ENCODE data around the gene MAP3K3.

MAP3K3 gene

GRCh38 chr17:63629627-63630026 is 7.4 kb downstream of the MAP3K3 start:
- peaks cover 14% of the 10 kb centered on the region for H3K36me3 ChIP-seq (ENCODE audit: insufficient read depth, low read length)
- H3K27me3 ChIP-seq (ENCODE audit: insufficient read depth, low read length) = no peaks in the 10 kb centered on the region
- H3K9me3 ChIP-seq (ENCODE audit: low read length) = no peaks in the 10 kb centered on the region
- H2AFZ ChIP-seq (ENCODE audit: low read depth, low read length) = no peak overlapping the region
- no peak overlapping the region for H3K4me3 ChIP-seq (ENCODE audit: low read length)
- peaks cover 13% of the 10 kb centered on the region for H3K4me1 ChIP-seq (ENCODE audit: insufficient read depth, low read length)

- Histone ChIP-seq H3K36me3 (ENCODE audit: insufficient read depth, low read length) (peaks cover 22% of the 10 kb centered on the region), H3K9me3 (ENCODE audit: low read length) (no peaks in the 10 kb centered on the region), H3K27me3 (ENCODE audit: insufficient read depth, low read length) (no peaks in the 10 kb centered on the region), H3K4me3 (ENCODE audit: low read length) (no peak overlapping the region), H3K4me1 (ENCODE audit: insufficient read depth, low read length) (peaks cover 13% of the 10 kb centered on the region), H2AFZ (ENCODE audit: low read depth, low read length) (no peak overlapping the region)
Measured at GRCh38 chr17:63631062-63631461, 8.8 kb downstream of the MAP3K3 start.

GRCh38 chr17:63631626-63632025 is 9.4 kb downstream of the MAP3K3 start:
- no peak overlapping the region for H2AFZ ChIP-seq (ENCODE audit: low read depth, low read length)
- peaks cover 13% of the 10 kb centered on the region for H3K4me1 ChIP-seq (ENCODE audit: insufficient read depth, low read length)
- H3K36me3 ChIP-seq (ENCODE audit: insufficient read depth, low read length) = peaks cover 28% of the 10 kb centered on the region
- H3K4me3 ChIP-seq (ENCODE audit: low read length) = no peak overlapping the region
- no peaks in the 10 kb centered on the region for H3K9me3 ChIP-seq (ENCODE audit: low read length)
- H3K27me3 ChIP-seq (ENCODE audit: insufficient read depth, low read length) = no peaks in the 10 kb centered on the region

- Histone ChIP-seq H3K4me3 (ENCODE audit: low read length) (no peak overlapping the region), H3K36me3 (ENCODE audit: insufficient read depth, low read length) (peaks cover 39% of the 10 kb centered on the region), H3K4me1 (ENCODE audit: insufficient read depth, low read length) (peaks cover 13% of the 10 kb centered on the region), H3K27me3 (ENCODE audit: insufficient read depth, low read length) (no peaks in the 10 kb centered on the region), H3K9me3 (ENCODE audit: low read length) (no peaks in the 10 kb centered on the region), H2AFZ (ENCODE audit: low read depth, low read length) (no peak overlapping the region)
Measured at GRCh38 chr17:63633742-63634141, 11.5 kb downstream of the MAP3K3 start.

GRCh38 chr17:63634163-63634562 is 11.9 kb downstream of the MAP3K3 start:
- no peak overlapping the region for H3K4me3 ChIP-seq (ENCODE audit: low read length)
- H2AFZ ChIP-seq (ENCODE audit: low read depth, low read length) = no peak overlapping the region
- peaks cover 39% of the 10 kb centered on the region for H3K36me3 ChIP-seq (ENCODE audit: insufficient read depth, low read length)
- H3K27me3 ChIP-seq (ENCODE audit: insufficient read depth, low read length) = no peaks in the 10 kb centered on the region
- H3K4me1 ChIP-seq (ENCODE audit: insufficient read depth, low read length) = peaks cover 13% of the 10 kb centered on the region
- H3K9me3 ChIP-seq (ENCODE audit: low read length) = no peaks in the 10 kb centered on the region

GRCh38 chr17:63634816-63635215 is 12.6 kb downstream of the MAP3K3 start:
- Histone ChIP-seq H3K4me1 (ENCODE audit: insufficient read depth, low read length) (peaks cover 13% of the 10 kb centered on the region), H2AFZ (ENCODE audit: low read depth, low read length) (no peak overlapping the region), H3K4me3 (ENCODE audit: low read length) (no peak overlapping the region), H3K27me3 (ENCODE audit: insufficient read depth, low read length) (no peaks in the 10 kb centered on the region), H3K9me3 (ENCODE audit: low read length) (no peaks in the 10 kb centered on the region), H3K36me3 (ENCODE audit: insufficient read depth, low read length) (peaks cover 39% of the 10 kb centered on the region)

GRCh38 chr17:63635290-63635689 is 13.1 kb downstream of the MAP3K3 start:
- H3K9me3 ChIP-seq (ENCODE audit: low read length) = no peaks in the 10 kb centered on the region
- no peak overlapping the region for H3K4me3 ChIP-seq (ENCODE audit: low read length)
- peaks cover 39% of the 10 kb centered on the region for H3K36me3 ChIP-seq (ENCODE audit: insufficient read depth, low read length)
- no peaks in the 10 kb centered on the region for H3K27me3 ChIP-seq (ENCODE audit: insufficient read depth, low read length)
- peaks cover 13% of the 10 kb centered on the region for H3K4me1 ChIP-seq (ENCODE audit: insufficient read depth, low read length)
- no peak overlapping the region for H2AFZ ChIP-seq (ENCODE audit: low read depth, low read length)

- Histone ChIP-seq H3K4me3 (ENCODE audit: low read length) (no peak overlapping the region), H2AFZ (ENCODE audit: low read depth, low read length) (no peak overlapping the region), H3K27me3 (ENCODE audit: insufficient read depth, low read length) (no peaks in the 10 kb centered on the region), H3K4me1 (ENCODE audit: insufficient read depth, low read length) (peaks cover 13% of the 10 kb centered on the region), H3K9me3 (ENCODE audit: low read length) (no peaks in the 10 kb centered on the region), H3K36me3 (ENCODE audit: insufficient read depth, low read length) (peaks cover 39% of the 10 kb centered on the region)
Measured at GRCh38 chr17:63635787-63636186, 13.6 kb downstream of the MAP3K3 start.

- Histone ChIP-seq H3K4me3 (ENCODE audit: low read length) (no peak overlapping the region), H2AFZ (ENCODE audit: low read depth, low read length) (no peak overlapping the region), H3K4me1 (ENCODE audit: insufficient read depth, low read length) (peaks cover 6% of the 10 kb centered on the region), H3K27me3 (ENCODE audit: insufficient read depth, low read length) (no peaks in the 10 kb centered on the region), H3K36me3 (ENCODE audit: insufficient read depth, low read length) (peaks cover 29% of the 10 kb centered on the region), H3K9me3 (ENCODE audit: low read length) (no peaks in the 10 kb centered on the region)
Measured at GRCh38 chr17:63639125-63639524, 16.9 kb downstream of the MAP3K3 start.

- H3K9me3 ChIP-seq (ENCODE audit: low read length) = no peaks in the 10 kb centered on the region
- H3K27me3 ChIP-seq (ENCODE audit: insufficient read depth, low read length) = no peaks in the 10 kb centered on the region
- H3K4me1 ChIP-seq (ENCODE audit: insufficient read depth, low read length) = no peaks in the 10 kb centered on the region
- H3K36me3 ChIP-seq (ENCODE audit: insufficient read depth, low read length) = peaks cover 29% of the 10 kb centered on the region
- H2AFZ ChIP-seq (ENCODE audit: low read depth, low read length) = no peak overlapping the region
- H3K4me3 ChIP-seq (ENCODE audit: low read length) = no peak overlapping the region
Measured at GRCh38 chr17:63640038-63640437, 17.8 kb downstream of the MAP3K3 start.

GRCh38 chr17:63641692-63642448 is 19.7 kb downstream of the MAP3K3 start:
- H3K4me1 ChIP-seq (ENCODE audit: insufficient read depth, low read length) = no peaks in the 10 kb centered on the region

GRCh38 chr17:63644846-63645245 is 22.6 kb downstream of the MAP3K3 start:
- Histone ChIP-seq H3K36me3 (ENCODE audit: insufficient read depth, low read length) (peaks cover 24% of the 10 kb centered on the region), H3K4me3 (ENCODE audit: low read length) (no peak overlapping the region), H3K27me3 (ENCODE audit: insufficient read depth, low read length) (no peaks in the 10 kb centered on the region), H2AFZ (ENCODE audit: low read depth, low read length) (no peak overlapping the region), H3K9me3 (ENCODE audit: low read length) (no peaks in the 10 kb centered on the region), H3K4me1 (ENCODE audit: insufficient read depth, low read length) (no peaks in the 10 kb centered on the region)

More at GRCh38 chr17:63641692-63642448, 19.7 kb downstream of the MAP3K3 start:
- no peak overlapping the region for H3K4me3 ChIP-seq (ENCODE audit: low read length)
- H2AFZ ChIP-seq (ENCODE audit: low read depth, low read length) = no peak overlapping the region
- no peaks in the 10 kb centered on the region for H3K9me3 ChIP-seq (ENCODE audit: low read length)
- H3K36me3 ChIP-seq (ENCODE audit: insufficient read depth, low read length) = peaks cover 24% of the 10 kb centered on the region
- H3K27me3 ChIP-seq (ENCODE audit: insufficient read depth, low read length) = no peaks in the 10 kb centered on the region

GRCh38 chr17:63645775-63646487 is 23.7 kb downstream of the MAP3K3 start:
- H3K36me3 ChIP-seq (ENCODE audit: insufficient read depth, low read length) = peaks cover 25% of the 10 kb centered on the region
- no peaks in the 10 kb centered on the region for H3K4me1 ChIP-seq (ENCODE audit: insufficient read depth, low read length)
- no peak overlapping the region for H2AFZ ChIP-seq (ENCODE audit: low read depth, low read length)
- H3K9me3 ChIP-seq (ENCODE audit: low read length) = no peaks in the 10 kb centered on the region
- H3K27me3 ChIP-seq (ENCODE audit: insufficient read depth, low read length) = no peaks in the 10 kb centered on the region
- H3K4me3 ChIP-seq (ENCODE audit: low read length) = no peak overlapping the region

Measured in neuron (in vitro differentiated cells).